HepG2 (cell line): Measurements from ENCODE around the gene TMEM258. TPM values are rescaled to one million over a fixed set of nuclear protein-coding genes. Genes with fewer than 3 reads are reported as not detected.
A peak's percentile ranks its signal among the peaks of the same experiment; 100 is the strongest.

ENCODE experiments used
- ATAC-seq: fragments of 200-7000 bp; cut with Tn5 transposase; 3 replicates; pipeline ENCODE4 v1.9.1; 2020; ENCODE audit warnings: mild to moderate bottlenecking, moderate library complexity
- BruUV-seq: library from RNA; stranded (reverse); fragments of 400-500 nt; replicated peaks from 2 replicates; lab custom pipeline; 2021; lab: Mats Ljungman, UMichigan
- CTCF ChIA-PET: fragments of 300-600 bp; formaldehyde crosslinking; extraction: SDS; loops from one replicate; lab custom pipeline; 2021; ENCODE audit warnings: low total read pairs, inconsistent platforms, low intra/inter-chr PET ratio; lab: Yijun Ruan, JAX
- POLR2A ChIA-PET: fragments of 350-600 bp; sonication (Branson Sonifier 250); formaldehyde crosslinking; loops from one replicate; lab custom pipeline; 2020; ENCODE audit warnings: antibody characterized with exemption, inconsistent platforms; lab: Yijun Ruan, JAX
- DNase-seq: peaks from one replicate; pipeline ENCODE4 v3.0.0-alpha.2; 2015; ENCODE audit warnings: low spot score
- FAIRE-seq: peaks from 3 replicates; lab custom pipeline; 2011; peaks lifted over from hg19 to GRCh38; lab: Jason Lieb, UNC
- H2AFZ ChIP-seq: one replicate; pipeline ENCODE4 v1.6.1; 2011; ENCODE audit warnings: low read length, inconsistent platforms
- H3K27ac ChIP-seq: fragments of 300-600 bp; 3 replicates; pipeline ENCODE4 v1.8.0; 2011; ENCODE audit warnings: mixed run types, mild to moderate bottlenecking, mixed read lengths, low read length, inconsistent platforms; ENCODE audit not compliant: insufficient read depth; ENCODE audit errors: extremely low read length
- H3K27me3 ChIP-seq, 2 experiments: fragments of 200-600 bp in 1 of 2; 2 replicates in 1 of 2; 3 replicates in 1 of 2; pipeline versions ENCODE4 v1.6.0 to v1.8.0; 2011; ENCODE audit warnings: low read length in 2 of 2, mild to moderate bottlenecking in 2 of 2, moderate library complexity in 2 of 2, inconsistent platforms in 1 of 2; ENCODE audit not compliant: insufficient read depth in 2 of 2, control insufficient read depth in 1 of 2
- H3K36me3 ChIP-seq, 2 experiments: fragments of 200-600 bp in 1 of 2; replicated peaks in 1 of 2; 2 replicates in 1 of 2; 3 replicates in 1 of 2; pipeline versions ENCODE4 v1.5.1 to v1.8.0; 2011; ENCODE audit warnings: low read length in 2 of 2, inconsistent platforms in 1 of 2; ENCODE audit not compliant: insufficient read depth in 2 of 2, control insufficient read depth in 1 of 2
- H3K4me1 ChIP-seq: 2 replicates; pipeline ENCODE4 v1.5.1; 2012; ENCODE audit warnings: low read length, inconsistent platforms; ENCODE audit not compliant: insufficient read depth
- H3K4me2 ChIP-seq: 2 replicates; pipeline ENCODE4 v1.6.0; 2011; ENCODE audit warnings: low read depth, low read length, inconsistent platforms
- H3K4me3 ChIP-seq, 3 experiments: fragments of 200-600 bp in 1 of 3; sonication (generic), shearing (Covaris generic) in 1 of 3; replicated peaks in 1 of 3; 2 replicates each; pipeline ENCODE4 v1.5.1; 2011 to 2016; ENCODE audit warnings: low read length in 3 of 3, inconsistent platforms in 2 of 3, low read depth in 2 of 3, mild to moderate bottlenecking in 2 of 3, control low read depth in 1 of 3, mixed read lengths in 1 of 3; ENCODE audit not compliant: insufficient read depth in 1 of 3
- H3K79me2 ChIP-seq: one replicate; pipeline ENCODE4 v1.6.1; 2011; ENCODE audit warnings: low read length, inconsistent platforms; ENCODE audit not compliant: insufficient read depth
- H3K9ac ChIP-seq: 2 replicates; pipeline ENCODE4 v1.6.0; 2011; ENCODE audit warnings: mild to moderate bottlenecking, low read depth, low read length, inconsistent platforms; ENCODE audit not compliant: insufficient read depth
- H3K9me3 ChIP-seq: 2 replicates; pipeline ENCODE4 v1.5.1; 2012; ENCODE audit warnings: mild to moderate bottlenecking, low read length
- H4K20me1 ChIP-seq: 2 replicates; pipeline ENCODE4 v1.6.0; 2011; ENCODE audit warnings: inconsistent platforms, mild to moderate bottlenecking, low read length, moderate library complexity; ENCODE audit not compliant: insufficient read depth
- GABPB1 ChIP-seq: IDR thresholded peaks from 2 replicates; pipeline ENCODE4 v1.6.1; 2016; ENCODE audit warnings: mild to moderate bottlenecking, missing genetic modification reagents, moderate library complexity, missing compliant biosample characterization
- HNRNPK ChIP-seq: fragments of 200-400 bp; formaldehyde crosslinking; IDR thresholded peaks from 2 replicates; pipeline ENCODE4 v1.6.1; 2018; ENCODE audit warnings: low read length, low read depth, moderate library complexity, mild to moderate bottlenecking; ENCODE audit not compliant: poor library complexity, severe bottlenecking
- ZNF263 ChIP-seq: sonication (generic); formaldehyde crosslinking; IDR thresholded peaks from 2 replicates; pipeline ENCODE4 v1.4.0; 2020; ENCODE audit warnings: missing genetic modification reagents
- ZNF30 ChIP-seq: sonication (generic); formaldehyde crosslinking; IDR thresholded peaks from 2 replicates; pipeline ENCODE4 v1.5.0; 2020; ENCODE audit warnings: mild to moderate bottlenecking, missing genetic modification reagents
- WGBS: methylation state at CpG from one replicate; pipeline ENCODE4 v1.1.6; 2017; ENCODE audit warnings: low lambda C conversion rate; 5-methylcytosine and 5-hydroxymethylcytosine counted together
- in situ Hi-C: cut with HindIII; loops from 2 replicates; pipeline ENCODE4 v1.10.0; 2017; ENCODE audit warnings: low pct_unique_long_range_greater_than_20kb; ENCODE audit not compliant: extremely low pct_ligation_motif_present
- intact Hi-C: fragments of 100-400 bp; cut with micrococcal nuclease; formaldehyde crosslinking; loops from one replicate; pipeline ENCODE4 v1.10.0; 2022; ENCODE audit not compliant: unreplicated experiment
- polyA plus RNA-seq, 8 experiments: library from polyadenylated mRNA; depleted of rRNA in 3 of 8; stranded (reverse) in 7 of 8; unstranded in 1 of 8; fragments of >200 nt; fragmentation: Illumina TruSeq in 4 of 8; extraction: Trizol in 4 of 8; gene quantifications; 2 replicates each; pipeline versions ENCODE4 v1.2.1 to v1.2.3, GENCODE V29; 2011 to 2016; ENCODE audit warnings: low read depth in 4 of 8, missing spikeins in 1 of 8, mixed read lengths in 1 of 8; ENCODE audit not compliant: insufficient read depth in 1 of 8
- total RNA-seq, 5 experiments: library from RNA; depleted of rRNA; stranded (reverse); fragments of >200 nt; fragmentation: Illumina TruSeq; extraction: Trizol; gene quantifications; 2 replicates each; pipeline ENCODE4 v1.2.3, GENCODE V29; 2016; ENCODE audit warnings: low read depth in 1 of 5
- TF ChIP-seq, protein P1 (sequence below): sonication (generic); formaldehyde crosslinking; IDR thresholded peaks from 2 replicates; pipeline ENCODE4 v1.9.0; 2021; ENCODE audit warnings: missing genetic modification reagents, mild to moderate bottlenecking, borderline replicate concordance
- TF ChIP-seq, protein P2 (sequence below): sonication (generic); formaldehyde crosslinking; IDR thresholded peaks from 2 replicates; pipeline ENCODE4 v1.4.0; 2020; ENCODE audit warnings: mild to moderate bottlenecking, missing genetic modification reagents
- TF ChIP-seq, protein P3 (sequence below): IDR thresholded peaks from 2 replicates; pipeline ENCODE4 v1.4.0; 2020; ENCODE audit warnings: mild to moderate bottlenecking, missing genetic modification reagents
- TF ChIP-seq, protein P4 (sequence below): sonication (generic); formaldehyde crosslinking; IDR thresholded peaks from 2 replicates; pipeline ENCODE4 v1.8.1; 2023; ENCODE audit warnings: mild to moderate bottlenecking, inconsistent platforms, moderate library complexity, missing genetic modification reagents, borderline replicate concordance

Gene TMEM258
- total and polyA plus RNA-seq, 2 of the 13 experiments (the other 11 are each of a cell fraction or from before 2014, with no cell fraction given), result 175 to 424 TPM

DNA sequence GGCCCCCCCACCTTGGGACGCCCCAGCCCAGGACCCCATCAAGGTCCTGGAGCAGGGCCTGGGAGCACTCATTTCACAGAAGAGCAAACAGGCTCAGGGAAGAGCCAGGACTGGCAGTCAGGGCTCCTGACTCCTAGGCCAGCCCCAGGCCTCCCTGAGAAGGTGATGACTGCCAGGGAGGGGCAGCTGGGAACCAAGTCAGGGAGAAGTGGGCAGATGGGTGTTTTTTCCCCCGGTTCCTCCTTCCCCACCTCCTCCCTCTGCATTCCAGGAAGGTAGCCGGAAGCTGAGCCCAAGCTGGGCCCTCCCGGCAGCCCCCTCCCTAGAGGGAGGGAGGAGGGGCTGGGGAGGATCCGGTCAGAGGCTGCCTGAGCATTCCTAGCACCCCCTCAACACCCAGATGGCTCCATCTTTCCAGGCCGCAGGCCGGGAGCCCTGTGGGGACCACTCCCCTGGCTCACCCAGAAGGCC, 20.4 kb downstream of the TMEM258 start (continued):
- TF ChIP-seq, protein P1, sequence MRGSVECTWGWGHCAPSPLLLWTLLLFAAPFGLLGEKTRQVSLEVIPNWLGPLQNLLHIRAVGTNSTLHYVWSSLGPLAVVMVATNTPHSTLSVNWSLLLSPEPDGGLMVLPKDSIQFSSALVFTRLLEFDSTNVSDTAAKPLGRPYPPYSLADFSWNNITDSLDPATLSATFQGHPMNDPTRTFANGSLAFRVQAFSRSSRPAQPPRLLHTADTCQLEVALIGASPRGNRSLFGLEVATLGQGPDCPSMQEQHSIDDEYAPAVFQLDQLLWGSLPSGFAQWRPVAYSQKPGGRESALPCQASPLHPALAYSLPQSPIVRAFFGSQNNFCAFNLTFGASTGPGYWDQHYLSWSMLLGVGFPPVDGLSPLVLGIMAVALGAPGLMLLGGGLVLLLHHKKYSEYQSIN (CRISPR knock-in tag), result no peak
- TF ChIP-seq HNRNPK (no peak), GABPB1 (CRISPR knock-in tag) (peak; percentile 38; the same call in 1 of the 2 replicates), ZNF263 (peak; percentile 71)

DNA sequence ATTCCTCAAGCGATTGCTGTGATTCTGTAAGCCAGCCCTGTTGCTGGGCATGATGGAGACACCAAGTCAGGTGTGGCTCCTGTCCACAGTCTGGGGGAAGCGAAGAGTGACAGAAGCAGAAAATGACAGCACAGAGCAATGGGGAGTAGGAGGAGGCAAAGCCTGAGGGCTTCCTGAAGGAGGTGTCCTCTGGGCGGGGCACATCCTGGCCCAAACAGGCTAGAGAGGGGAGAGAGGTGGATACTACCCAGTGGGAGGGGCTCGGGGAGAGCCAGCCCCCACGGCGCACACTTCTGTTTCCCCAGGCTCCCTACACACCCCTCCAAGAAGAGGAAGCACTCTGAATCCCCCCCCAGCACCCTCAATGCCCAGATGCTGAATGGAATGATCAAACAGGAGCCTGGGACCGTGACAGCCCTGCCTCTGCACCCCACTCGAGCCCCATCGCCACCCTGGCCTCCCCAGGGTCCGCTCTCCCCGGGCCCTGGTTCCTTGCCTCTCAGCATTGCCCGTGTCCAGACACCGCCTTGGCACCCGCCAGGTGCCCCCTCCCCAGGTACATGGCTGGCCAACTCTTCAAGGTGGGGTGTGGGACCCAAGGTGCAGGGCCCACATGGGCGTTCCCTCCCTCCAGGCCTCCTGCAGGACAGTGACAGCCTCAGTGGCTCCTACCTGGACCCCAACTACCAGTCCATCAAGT, 21.1 kb downstream of the TMEM258 start:
- Histone ChIP-seq H3K4me3 (no peak overlapping the region), H2AFZ (no peak overlapping the region), H3K27me3 (no peaks in the 10 kb centered on the region; a peak in 1 of 5 replicates), H4K20me1 (no peaks in the 10 kb centered on the region), H3K79me2 (no peaks in the 10 kb centered on the region), H3K27ac (peak overlapping the region; percentile 61), H3K9me3 (no peaks in the 10 kb centered on the region), H3K4me2 (no peak overlapping the region), H3K9ac (peak overlapping the region; percentile 22; the same call in 1 of the 2 replicates), H3K4me1 (peaks cover 65% of the 10 kb centered on the region), H3K36me3 (peaks cover 4 to 6% of the 10 kb centered on the region in 2 experiments; a peak in 3 of 5 replicates)
- ATAC-seq (no peak), DNase-seq (no peak), FAIRE-seq (no peak)
- CTCF ChIA-PET, result no interaction called here
- POLR2A ChIA-PET, result interaction anchor here (1.6 kb wide), 1 partner anchor 22 kb away, joined by 13 read pairs; no protein-coding TSS in a partner anchor
- in situ Hi-C loops, result no loop called here
- WGBS, result 99% methylated on average over 11 of the region's 15 CpGs
- intact Hi-C loops, result no loop called here
- no TSS peak for BruUV-seq
- TF ChIP-seq, protein P2, sequence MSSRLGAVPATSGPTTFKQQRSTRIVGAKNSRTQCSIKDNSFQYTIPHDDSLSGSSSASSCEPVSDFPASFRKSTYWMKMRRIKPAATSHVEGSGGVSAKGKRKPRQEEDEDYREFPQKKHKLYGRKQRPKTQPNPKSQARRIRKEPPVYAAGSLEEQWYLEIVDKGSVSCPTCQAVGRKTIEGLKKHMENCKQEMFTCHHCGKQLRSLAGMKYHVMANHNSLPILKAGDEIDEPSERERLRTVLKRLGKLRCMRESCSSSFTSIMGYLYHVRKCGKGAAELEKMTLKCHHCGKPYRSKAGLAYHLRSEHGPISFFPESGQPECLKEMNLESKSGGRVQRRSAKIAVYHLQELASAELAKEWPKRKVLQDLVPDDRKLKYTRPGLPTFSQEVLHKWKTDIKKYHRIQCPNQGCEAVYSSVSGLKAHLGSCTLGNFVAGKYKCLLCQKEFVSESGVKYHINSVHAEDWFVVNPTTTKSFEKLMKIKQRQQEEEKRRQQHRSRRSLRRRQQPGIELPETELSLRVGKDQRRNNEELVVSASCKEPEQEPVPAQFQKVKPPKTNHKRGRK (CRISPR knock-in tag), result no peak
- TF ChIP-seq ZNF30 (CRISPR knock-in tag), result no peak
- TF ChIP-seq, protein P3, sequence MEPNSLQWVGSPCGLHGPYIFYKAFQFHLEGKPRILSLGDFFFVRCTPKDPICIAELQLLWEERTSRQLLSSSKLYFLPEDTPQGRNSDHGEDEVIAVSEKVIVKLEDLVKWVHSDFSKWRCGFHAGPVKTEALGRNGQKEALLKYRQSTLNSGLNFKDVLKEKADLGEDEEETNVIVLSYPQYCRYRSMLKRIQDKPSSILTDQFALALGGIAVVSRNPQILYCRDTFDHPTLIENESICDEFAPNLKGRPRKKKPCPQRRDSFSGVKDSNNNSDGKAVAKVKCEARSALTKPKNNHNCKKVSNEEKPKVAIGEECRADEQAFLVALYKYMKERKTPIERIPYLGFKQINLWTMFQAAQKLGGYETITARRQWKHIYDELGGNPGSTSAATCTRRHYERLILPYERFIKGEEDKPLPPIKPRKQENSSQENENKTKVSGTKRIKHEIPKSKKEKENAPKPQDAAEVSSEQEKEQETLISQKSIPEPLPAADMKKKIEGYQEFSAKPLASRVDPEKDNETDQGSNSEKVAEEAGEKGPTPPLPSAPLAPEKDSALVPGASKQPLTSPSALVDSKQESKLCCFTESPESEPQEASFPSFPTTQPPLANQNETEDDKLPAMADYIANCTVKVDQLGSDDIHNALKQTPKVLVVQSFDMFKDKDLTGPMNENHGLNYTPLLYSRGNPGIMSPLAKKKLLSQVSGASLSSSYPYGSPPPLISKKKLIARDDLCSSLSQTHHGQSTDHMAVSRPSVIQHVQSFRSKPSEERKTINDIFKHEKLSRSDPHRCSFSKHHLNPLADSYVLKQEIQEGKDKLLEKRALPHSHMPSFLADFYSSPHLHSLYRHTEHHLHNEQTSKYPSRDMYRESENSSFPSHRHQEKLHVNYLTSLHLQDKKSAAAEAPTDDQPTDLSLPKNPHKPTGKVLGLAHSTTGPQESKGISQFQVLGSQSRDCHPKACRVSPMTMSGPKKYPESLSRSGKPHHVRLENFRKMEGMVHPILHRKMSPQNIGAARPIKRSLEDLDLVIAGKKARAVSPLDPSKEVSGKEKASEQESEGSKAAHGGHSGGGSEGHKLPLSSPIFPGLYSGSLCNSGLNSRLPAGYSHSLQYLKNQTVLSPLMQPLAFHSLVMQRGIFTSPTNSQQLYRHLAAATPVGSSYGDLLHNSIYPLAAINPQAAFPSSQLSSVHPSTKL (CRISPR knock-in tag), result no peak
- TF ChIP-seq, protein P4, sequence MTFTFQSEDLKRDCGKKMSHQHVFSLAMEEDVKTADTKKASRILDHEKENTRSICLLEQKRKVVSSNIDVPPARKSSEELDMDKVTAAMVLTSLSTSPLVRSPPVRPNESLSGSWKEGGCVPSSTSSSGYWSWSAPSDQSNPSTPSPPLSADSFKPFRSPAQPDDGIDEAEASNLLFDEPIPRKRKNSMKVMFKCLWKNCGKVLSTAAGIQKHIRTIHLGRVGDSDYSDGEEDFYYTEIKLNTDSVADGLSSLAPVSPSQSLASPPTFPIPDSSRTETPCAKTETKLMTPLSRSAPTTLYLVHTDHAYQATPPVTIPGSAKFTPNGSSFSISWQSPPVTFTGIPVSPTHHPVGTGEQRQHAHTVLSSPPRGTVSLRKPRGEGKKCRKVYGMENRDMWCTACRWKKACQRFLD, result no peak
